NCI-H1092 (cell line): ENCODE results near the gene EXOG.
A peak's percentile ranks its signal among the peaks of the same experiment; 100 is the strongest.

Experiments
- DNase-seq: peaks from one replicate; lab custom pipeline; 2025; lab: John Stamatoyannopoulos, UW

EXOG gene

GRCh38 chr3:38496131-38496910 lies at the start of gene EXOG:
Gene EXOG (plus strand): TSS chr3:38496340. CDS start chr3:38496368, 28 bp downstream.
- peak; percentile 86 for DNase-seq

- no peak for DNase-seq
Measured at GRCh38 chr3:38446812-38447211, 49.3 kb upstream of the EXOG start.

DNA sequence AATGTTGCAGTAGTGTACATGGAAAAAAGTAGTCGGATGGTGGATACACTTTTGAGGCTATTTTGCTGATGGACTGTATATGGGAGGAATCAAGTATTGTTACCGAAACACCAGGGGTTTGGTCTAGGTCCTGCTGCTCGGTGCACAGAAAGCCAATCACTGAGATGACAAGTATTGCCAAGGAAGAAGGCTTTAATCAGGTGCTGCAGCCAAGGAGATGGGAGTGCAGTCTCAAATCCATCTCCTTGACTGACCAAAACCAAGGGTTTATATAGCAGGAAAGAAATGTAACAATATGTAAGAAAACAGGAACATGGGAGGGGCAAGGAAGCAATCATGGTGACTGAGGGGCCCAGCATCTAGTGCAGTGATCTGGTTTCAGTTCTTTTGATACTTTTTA lies 45.3 kb upstream of the EXOG start:
- DNase-seq: no peak

DNA sequence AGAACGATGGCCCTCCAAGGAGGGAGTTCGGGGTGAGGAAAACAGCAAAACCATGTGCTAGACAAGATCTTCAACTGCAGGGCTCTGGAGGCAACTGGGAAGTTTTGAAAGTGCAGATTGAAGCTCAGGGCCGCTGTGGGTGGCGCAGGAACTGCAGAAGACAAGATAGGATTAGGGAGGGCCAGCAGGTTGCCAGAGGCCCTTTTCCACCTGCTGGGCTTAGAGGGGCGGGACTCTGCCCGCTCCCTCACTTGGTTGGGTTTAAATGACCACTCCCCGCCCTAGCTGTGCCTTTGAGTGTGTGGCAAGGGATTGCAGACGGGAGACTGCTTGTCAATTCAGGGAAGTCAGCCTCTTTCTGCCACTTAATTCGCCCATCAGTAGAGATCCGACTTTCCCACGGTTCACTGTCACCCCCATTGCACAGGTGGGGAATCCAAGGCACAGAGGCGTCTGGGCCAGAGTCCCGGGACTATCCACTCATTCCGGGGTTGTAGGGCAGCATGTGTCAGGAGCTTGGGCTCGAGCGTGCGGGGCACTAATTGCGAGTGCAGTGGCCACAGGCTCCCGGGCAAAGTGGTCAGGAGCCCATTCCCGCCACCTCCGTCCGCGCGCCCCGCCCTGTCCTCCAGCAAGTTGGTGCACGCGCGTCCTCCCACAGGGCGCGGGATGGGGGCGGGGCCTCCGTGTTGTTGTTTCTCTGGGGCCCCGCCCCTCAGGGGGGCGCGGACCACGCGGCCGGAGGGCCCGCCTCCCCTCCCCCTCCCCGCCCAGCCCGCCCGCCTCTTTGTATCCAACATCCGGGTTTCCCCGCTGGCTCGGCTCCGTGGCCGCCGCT lies 42.8 kb upstream of the EXOG start, which contains the start of gene ACVR2B:
Gene ACVR2B, plus strand, starts transcription at position 816 of the 838 bp plus-strand sequence. CDS start 433 bp downstream, outside the sequence.
- DNase-seq: peak; percentile 46

DNA sequence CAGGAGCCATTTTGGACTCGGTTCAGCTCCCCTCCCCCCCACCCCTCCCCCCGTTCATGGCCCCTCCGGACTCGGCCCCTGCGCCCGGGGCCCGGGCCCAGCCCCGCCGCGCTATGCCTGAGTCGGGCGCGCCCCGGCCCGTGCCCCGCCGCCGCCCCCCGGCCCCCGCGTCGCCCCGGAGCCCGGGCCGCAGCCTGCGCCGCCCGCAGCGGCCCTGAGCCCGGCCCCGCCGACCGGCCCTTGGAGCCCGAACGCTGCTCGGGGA lies 42.3 kb upstream of the EXOG start:
- DNase-seq: no peak

DNA sequence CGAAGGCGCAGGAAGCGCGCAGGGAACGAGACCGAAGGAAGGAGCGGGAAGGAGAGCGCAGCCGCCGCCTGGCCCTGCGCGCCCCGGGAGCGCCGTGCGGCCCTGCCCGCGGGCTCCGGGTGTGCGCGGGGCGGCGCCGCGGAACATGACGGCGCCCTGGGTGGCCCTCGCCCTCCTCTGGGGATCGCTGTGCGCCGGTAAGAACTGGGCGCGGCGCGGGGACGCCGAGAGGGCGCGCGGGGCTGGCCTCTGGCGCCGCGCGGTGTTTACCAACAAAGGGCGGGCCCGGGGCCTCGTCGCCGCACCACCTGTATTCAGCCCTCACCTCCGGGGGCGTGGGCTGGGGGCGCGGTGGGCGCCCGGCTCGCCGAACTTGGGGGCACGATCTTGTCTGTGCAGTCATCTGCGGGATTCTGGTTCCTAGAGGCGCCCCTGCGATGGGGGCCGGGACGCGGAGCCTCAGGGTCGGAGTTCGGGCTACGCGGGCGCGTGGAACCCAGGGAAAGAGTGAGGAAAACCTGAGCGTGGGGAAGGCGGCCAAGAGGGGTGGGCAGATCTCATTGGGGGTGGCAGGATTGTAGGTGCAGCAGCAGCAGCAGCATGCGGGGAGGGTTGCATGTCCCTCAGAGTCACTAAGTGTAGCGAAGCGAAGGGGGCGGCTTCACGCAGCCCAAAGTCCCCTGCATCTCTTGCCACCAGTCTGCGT lies 41.8 kb upstream of the EXOG start:
- no peak for DNase-seq

GRCh38 chr3:38454884-38455638 lies 41.1 kb upstream of the EXOG start:
- DNase-seq: peak; percentile 62

DNA sequence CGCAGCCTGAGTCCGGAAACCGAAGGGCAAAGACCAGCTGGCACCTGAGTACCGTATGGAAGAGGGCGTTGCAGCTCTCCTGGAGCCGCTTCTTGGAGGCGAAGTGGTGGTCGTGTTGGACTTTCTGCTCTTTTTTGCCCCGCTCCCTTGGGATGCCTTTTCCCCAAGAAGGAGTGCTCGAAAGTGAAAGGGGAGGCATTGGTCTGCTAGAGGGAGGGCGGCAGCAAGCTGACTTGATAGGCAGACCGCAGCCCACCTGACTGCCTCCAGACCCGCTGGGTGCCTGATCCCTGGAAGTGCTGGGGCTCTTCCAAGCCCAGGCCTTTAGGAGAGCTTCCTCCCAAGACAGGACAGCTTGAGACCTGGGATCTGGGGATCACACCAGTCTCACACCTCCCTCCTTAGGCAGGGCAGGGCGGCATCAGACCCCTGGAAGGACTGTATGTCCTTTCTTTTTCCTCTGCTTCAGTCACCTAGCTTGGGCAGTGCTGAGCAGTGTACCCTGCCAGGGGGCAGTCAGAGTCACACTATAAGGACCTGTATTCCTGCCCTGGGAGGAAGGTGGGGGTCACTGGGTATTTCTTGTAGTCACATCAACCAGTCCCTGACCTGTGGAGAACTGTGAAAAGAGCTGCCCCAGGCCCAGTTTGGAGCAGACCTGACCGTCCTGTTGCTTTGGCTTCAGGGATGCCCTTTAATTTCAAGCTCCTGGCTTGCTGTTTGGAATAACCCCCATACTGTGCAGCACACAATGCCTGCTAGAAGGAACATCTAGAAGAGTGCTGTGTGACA lies 40.3 kb upstream of the EXOG start:
- no peak for DNase-seq

DNA sequence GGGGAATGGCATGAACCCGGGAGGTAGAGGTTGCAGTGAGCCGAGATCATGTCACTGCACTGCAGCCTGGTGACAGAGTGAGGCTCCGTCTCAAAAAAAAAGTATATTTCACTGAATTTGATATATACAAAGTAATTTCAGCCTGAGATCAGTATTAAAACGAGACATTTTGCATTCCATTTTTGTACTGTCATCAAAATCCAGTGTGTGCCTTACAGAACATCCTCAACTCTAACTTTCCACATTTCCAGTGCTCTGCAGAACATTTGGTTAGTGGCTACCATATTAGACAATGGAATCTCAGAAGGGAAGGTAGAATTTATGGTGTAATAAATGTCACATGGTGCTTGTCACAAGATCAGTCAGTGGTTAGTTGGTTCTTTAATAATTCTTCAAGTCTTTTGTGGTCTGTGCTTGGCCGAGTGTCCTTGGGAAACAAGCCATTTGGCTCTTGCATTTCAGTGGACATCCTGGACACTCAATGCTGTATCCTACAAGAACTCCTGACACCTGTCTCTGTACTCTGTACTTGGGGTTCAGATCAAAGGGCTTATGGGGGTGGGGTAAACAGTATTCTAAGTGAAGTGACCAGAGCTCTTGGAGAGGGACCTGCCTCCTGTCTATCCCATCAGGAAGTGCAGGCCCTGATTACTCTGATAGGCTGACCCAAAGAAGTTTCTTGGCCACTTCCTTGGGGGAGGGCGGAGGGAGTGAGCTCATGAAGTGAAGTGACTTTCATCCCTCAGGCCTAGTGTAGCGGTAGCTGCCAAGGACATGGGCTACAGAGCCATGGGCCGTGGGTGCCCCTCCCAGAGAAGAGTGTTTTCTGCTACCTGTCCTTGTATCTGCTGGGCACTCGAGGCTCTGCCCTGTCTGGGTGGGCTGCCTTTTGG lies 38.8 kb upstream of the EXOG start:
- DNase-seq: no peak

DNA sequence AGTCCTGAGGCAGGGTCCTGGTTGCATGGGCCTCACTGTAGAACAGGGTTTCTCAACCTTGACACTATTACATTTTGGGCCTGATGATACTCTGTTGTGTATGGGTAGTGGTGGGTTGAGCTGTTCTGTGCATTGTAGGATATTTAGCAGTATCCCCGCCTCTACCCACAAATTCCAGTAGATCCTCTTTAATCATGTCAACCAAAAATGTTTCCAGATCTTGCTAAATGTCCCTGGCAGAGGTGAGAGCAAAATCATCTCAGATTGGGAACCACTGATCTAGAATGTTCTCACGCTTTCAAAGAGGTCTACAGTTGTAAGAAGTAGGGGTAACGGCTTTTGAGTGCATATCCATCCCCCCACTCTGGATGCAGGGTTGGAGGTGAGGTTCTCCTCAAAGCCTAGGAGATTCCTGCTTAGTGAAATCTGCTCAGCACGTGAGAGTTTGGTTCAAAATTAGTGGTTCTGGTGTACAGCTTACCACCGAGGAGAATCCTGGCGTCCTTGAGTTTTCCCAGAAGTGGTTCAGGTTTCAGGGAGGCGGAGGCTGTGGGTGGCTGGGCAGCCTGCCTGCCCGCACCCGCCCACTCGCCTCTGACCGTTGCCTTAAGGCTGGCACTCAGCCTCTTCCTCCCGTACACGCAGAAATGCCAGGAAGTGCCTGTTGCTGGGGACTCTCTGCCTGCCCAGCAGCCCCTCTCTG lies 37.2 kb upstream of the EXOG start:
- no peak for DNase-seq

DNA sequence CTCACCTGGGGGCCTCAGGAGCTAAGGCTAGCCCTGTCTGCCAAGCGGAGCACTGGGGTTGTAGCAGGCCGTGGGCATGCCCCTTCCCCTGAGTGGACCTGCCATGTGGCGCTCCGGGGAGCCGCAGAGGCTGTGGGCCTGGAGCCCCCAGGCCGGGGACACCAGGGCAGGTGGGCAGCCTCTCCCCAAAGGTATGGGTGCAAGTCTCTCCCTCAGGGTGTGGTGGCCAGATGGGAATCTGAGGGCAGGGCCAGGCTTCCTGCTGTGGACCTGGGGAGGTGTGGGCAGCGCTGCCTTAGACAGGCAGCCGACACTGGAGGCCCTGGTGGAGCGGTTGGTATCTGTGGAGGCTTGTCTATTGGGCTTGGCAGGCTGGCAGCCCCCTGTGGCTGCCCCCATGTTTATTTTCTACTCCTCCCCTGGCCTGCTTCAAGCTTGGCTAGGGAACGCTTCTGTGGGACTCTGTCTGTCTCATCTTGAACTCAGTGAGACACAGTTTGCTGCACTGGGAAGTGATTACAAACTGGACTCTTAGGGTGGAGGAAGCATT lies 36.6 kb upstream of the EXOG start:
- no peak for DNase-seq

GRCh38 chr3:38460377-38461270 lies 35.5 kb upstream of the EXOG start:
- no peak for DNase-seq

- no peak for DNase-seq
Measured at GRCh38 chr3:38465588-38466154, 30.5 kb upstream of the EXOG start.

GRCh38 chr3:38468765-38469164 lies 27.4 kb upstream of the EXOG start:
- no peak for DNase-seq

DNA sequence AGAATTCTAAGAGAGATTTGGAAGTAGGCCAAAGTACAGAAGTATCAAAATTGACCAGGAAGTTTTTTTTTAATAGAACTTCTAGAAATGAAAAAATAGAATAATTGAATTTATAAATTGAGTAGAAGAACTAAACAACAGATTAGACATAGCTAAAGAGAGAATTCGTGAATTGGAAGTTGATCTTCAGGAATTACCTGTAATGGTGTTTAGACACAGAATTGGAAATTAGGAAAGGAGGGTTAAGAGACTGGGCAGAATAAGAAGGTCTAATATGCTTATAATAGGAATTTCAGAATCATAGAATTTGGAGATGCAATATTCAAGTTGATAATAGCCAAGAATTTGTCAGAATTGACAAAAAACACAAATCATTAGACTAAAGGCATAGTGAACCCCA lies 26.3 kb upstream of the EXOG start:
- no peak for DNase-seq

- no peak for DNase-seq
Measured at GRCh38 chr3:38471260-38471857, 24.8 kb upstream of the EXOG start.

DNA sequence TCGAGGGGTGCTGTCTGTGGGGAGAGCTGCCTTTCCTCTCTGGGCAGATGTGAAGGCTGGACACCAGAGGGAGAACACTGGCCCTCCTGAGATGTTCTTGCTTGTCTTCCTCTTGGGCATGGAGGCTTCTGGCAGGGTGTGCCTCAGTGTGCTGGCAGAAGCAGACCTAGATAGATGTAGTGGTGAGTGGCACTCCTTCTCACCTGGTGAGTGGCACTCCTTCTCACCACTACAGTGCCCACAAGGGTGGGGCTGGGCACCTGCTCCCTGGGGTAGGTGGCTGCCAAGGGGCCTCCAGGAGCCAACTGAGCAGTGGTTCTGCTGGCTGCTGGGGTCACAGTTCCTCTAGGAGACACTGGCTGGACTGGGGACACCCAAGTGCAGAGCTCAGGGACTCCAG lies 23.8 kb upstream of the EXOG start:
- no peak for DNase-seq
